ENCODE results near the gene ADGRD1.

The ADGRD1 gene

DNA sequence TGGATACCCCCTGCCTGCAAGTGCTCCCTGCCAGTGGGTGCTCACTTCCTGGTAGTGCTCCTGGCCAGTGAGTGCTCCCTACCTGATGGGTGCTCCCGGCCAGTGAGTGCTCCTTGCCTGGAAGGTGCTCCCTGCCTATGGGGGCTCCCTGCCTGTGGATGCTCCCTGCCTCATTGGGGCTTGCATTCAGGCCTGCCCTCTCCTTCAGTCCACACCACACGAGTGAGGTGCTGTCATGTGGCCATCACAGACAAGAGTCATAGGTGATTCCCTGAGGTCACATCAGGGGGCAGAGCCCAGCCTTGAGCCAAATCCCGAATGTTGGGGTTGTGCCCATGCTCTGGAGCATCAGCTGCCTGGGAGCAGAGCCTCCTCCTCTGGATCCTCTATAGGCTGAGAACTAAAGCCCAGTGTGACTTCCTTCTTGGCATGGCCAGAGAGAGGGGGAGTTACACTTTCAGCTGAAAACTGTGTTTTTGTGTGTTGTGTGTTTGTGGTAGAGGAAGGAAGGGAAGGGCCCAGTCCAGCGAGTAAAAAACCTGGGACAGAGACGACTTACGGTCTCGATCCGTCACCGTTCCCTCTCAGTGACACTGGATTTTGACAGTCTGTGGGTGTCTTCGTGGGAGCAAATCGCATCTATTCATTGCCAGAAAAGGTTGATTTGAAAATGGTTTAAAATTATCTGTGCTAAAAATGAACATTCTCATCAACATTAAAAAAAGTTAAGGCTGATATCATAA lies 136.0 kb downstream of the ADGRD1 start:
- Histone ChIP-seq H2AFZ (ENCODE audit: low read depth, low read length) (no peak overlapping the region), H3K79me1 (replicated peaks; ENCODE audit: low read length, poor library complexity, severe bottlenecking) (no peaks in the 10 kb centered on the region), H3K9ac (ENCODE audit: low read length) (no peak overlapping the region), H3K4me3 (ENCODE audit: insufficient read depth in 1 of 2, low read depth in 1 of 2, low read length in 2 of 2) (no peak overlapping the region), H3K4ac (ENCODE audit: low read depth in 1 of 2, low read length in 2 of 2) (no peak overlapping the region), H2BK12ac (ENCODE audit: low read length in 2 of 2) (no peak overlapping the region), H3K4me1 (ENCODE audit: control insufficient read depth, insufficient read depth, low read depth, low read length) (peaks cover 6% of the 10 kb centered on the region), H3K23ac (ENCODE audit: low read length in 2 of 2) (no peak overlapping the region), H3K27ac (ENCODE audit: low read length, poor library complexity, severe bottlenecking) (no peak overlapping the region), H3K36me3 (ENCODE audit: control insufficient read depth in 1 of 2, insufficient read depth in 2 of 2, low read depth in 1 of 2, low read length in 2 of 2) (no peaks in the 10 kb centered on the region), H3K14ac (ENCODE audit: low read length in 2 of 2) (no peak overlapping the region), H3K27me3 (ENCODE audit: control insufficient read depth in 1 of 2, insufficient read depth in 1 of 2, low read length in 2 of 2) (no peaks in the 10 kb centered on the region), H2BK15ac (ENCODE audit: low read depth, poor library complexity, severe bottlenecking) (no peak overlapping the region), H3K4me2 (ENCODE audit: low read length, poor library complexity, severe bottlenecking) (no peak overlapping the region), H4K91ac (ENCODE audit: low read length) (no peak overlapping the region), H4K8ac (ENCODE audit: low read length) (no peak overlapping the region), H3K9me3 (ENCODE audit: control insufficient read depth, low read length) (no peaks in the 10 kb centered on the region), H3K18ac (ENCODE audit: low read depth in 1 of 2, low read length in 2 of 2) (no peak overlapping the region), H2BK5ac (ENCODE audit: low read depth, low read length, poor library complexity, severe bottlenecking) (no peak overlapping the region), H2AK5ac (ENCODE audit: low read length, severe bottlenecking) (no peak overlapping the region), H2BK120ac (ENCODE audit: low read depth, low read length) (no peak overlapping the region)
- 90% methylated on average over 8 of the region's 11 CpGs for WGBS
- no peak for DNase-seq

DNA sequence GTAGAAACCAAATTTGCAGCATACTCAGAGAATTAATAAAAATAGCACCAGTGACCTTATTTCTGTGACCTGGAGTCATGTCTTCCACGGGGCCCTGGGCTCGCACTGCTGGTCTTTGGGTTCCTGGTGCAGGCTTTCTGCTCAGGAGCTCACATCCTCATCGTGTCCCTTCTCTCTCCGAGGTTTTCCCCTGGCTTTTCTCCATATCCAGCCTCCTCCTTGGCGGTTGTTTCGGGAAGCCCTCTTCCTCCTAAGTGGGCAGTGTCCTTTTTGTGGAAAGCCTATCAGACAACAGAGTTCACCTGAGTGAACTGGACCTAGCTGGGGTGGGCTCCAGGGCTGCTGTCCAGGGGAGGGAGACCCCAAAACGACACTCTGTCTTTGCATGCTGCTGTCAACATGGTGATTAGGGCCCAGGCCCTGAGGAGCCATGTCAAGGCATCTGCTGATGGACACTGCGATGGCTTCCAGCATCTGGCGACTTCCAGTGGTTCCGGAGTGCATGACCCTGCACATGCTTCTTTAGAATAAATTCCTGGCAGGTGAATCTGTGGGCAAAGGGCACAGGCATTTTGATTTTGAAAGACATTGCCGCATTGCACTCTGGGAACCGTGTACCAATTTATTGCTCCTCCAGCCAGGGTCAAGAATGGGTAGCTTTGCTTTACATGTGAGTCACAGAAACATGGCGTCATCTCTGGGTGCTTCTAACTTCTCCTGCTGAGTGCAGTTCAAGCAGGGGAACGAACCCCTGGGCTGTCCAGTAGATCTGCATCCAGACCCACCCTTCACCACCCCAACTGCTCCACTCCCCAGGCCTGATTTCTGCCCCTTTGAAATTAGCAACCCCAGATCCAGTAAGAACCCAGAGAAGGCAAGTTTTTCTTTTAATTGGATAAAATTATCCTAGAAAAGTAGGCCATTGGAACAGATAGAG lies 136.8 kb downstream of the ADGRD1 start:
- peaks cover 6% of the 10 kb centered on the region for H3K4me1 ChIP-seq (ENCODE audit: control insufficient read depth, insufficient read depth, low read depth, low read length)
- H2BK5ac ChIP-seq (ENCODE audit: low read depth, low read length, poor library complexity, severe bottlenecking): no peak overlapping the region
- no peak overlapping the region for H2BK12ac ChIP-seq (ENCODE audit: low read length in 2 of 2)
- no peak overlapping the region for H4K8ac ChIP-seq (ENCODE audit: low read length)
- H3K36me3 ChIP-seq (ENCODE audit: control insufficient read depth in 1 of 2, insufficient read depth in 2 of 2, low read depth in 1 of 2, low read length in 2 of 2): no peaks in the 10 kb centered on the region
- no peak overlapping the region for H3K4ac ChIP-seq (ENCODE audit: low read depth in 1 of 2, low read length in 2 of 2)
- H3K79me1 ChIP-seq (replicated peaks; ENCODE audit: low read length, poor library complexity, severe bottlenecking): no peaks in the 10 kb centered on the region
- H3K23ac ChIP-seq (ENCODE audit: low read length in 2 of 2): no peak overlapping the region
- H2AK5ac ChIP-seq (ENCODE audit: low read length, severe bottlenecking): no peak overlapping the region
- no peak overlapping the region for H3K27ac ChIP-seq (ENCODE audit: low read length, poor library complexity, severe bottlenecking)
- no peak overlapping the region for H4K91ac ChIP-seq (ENCODE audit: low read length)
- no peak overlapping the region for H3K14ac ChIP-seq (ENCODE audit: low read length in 2 of 2)
- H3K18ac ChIP-seq (ENCODE audit: low read depth in 1 of 2, low read length in 2 of 2): no peak overlapping the region
- no peak overlapping the region for H3K9ac ChIP-seq (ENCODE audit: low read length)
- H3K4me2 ChIP-seq (ENCODE audit: low read length, poor library complexity, severe bottlenecking): no peak overlapping the region
- no peak overlapping the region for H2AFZ ChIP-seq (ENCODE audit: low read depth, low read length)
- no peaks in the 10 kb centered on the region for H3K9me3 ChIP-seq (ENCODE audit: control insufficient read depth, low read length)
- no peak overlapping the region for H2BK15ac ChIP-seq (ENCODE audit: low read depth, poor library complexity, severe bottlenecking)
- no peak overlapping the region for H2BK120ac ChIP-seq (ENCODE audit: low read depth, low read length)
- H3K27me3 ChIP-seq (ENCODE audit: control insufficient read depth in 1 of 2, insufficient read depth in 1 of 2, low read length in 2 of 2): peaks cover 0 to 5% of the 10 kb centered on the region in 2 experiments
- H3K4me3 ChIP-seq (ENCODE audit: insufficient read depth in 1 of 2, low read depth in 1 of 2, low read length in 2 of 2): no peak overlapping the region
- 76% methylated on average over 14 of the region's 14 CpGs for WGBS
- DNase-seq: no peak

DNA sequence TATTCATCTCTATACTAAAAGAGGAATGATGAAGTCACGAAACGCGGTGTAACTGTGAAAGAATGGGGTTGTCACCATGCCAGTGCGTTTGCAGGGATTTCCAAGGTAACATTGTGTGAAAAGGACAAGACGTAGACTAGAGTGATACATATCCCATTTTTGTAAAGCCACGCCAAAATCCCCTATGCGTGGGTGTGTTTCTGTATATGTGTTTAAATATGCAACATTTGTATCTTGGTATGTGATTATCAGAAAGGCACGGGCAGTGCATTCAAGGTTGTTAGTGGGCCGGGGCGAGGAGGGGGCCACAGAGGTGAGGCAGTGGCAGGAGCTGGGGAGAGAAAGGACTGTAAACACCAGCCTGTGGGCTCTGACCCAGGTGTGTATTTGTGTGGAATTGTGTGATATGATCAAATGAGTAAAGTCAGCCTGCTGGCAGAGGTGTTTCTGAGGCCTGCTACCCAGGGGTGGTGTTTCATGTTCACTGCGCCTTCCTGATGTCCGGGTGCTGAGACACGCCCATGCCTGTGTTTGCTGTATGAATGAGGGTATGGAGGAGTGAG lies 137.8 kb downstream of the ADGRD1 start:
- 90% methylated on average over 12 of the region's 13 CpGs for WGBS
- Histone ChIP-seq H3K79me1 (replicated peaks; ENCODE audit: low read length, poor library complexity, severe bottlenecking) (no peaks in the 10 kb centered on the region), H2AFZ (ENCODE audit: low read depth, low read length) (no peak overlapping the region), H3K23ac (ENCODE audit: low read length in 2 of 2) (no peak overlapping the region), H2BK12ac (ENCODE audit: low read length in 2 of 2) (no peak overlapping the region), H3K4me2 (ENCODE audit: low read length, poor library complexity, severe bottlenecking) (no peak overlapping the region), H3K4me1 (ENCODE audit: control insufficient read depth, insufficient read depth, low read depth, low read length) (peaks cover 6% of the 10 kb centered on the region), H3K27ac (ENCODE audit: low read length, poor library complexity, severe bottlenecking) (no peak overlapping the region), H2BK15ac (ENCODE audit: low read depth, poor library complexity, severe bottlenecking) (no peak overlapping the region), H3K18ac (ENCODE audit: low read depth in 1 of 2, low read length in 2 of 2) (no peak overlapping the region), H4K8ac (ENCODE audit: low read length) (peak overlapping the region; percentile 51), H3K9me3 (ENCODE audit: control insufficient read depth, low read length) (no peaks in the 10 kb centered on the region), H2AK5ac (ENCODE audit: low read length, severe bottlenecking) (no peak overlapping the region), H4K91ac (ENCODE audit: low read length) (no peak overlapping the region), H2BK120ac (ENCODE audit: low read depth, low read length) (no peak overlapping the region), H3K4me3 (ENCODE audit: insufficient read depth in 1 of 2, low read depth in 1 of 2, low read length in 2 of 2) (no peak overlapping the region), H3K9ac (ENCODE audit: low read length) (no peak overlapping the region), H3K4ac (ENCODE audit: low read depth in 1 of 2, low read length in 2 of 2) (no peak overlapping the region), H3K36me3 (ENCODE audit: control insufficient read depth in 1 of 2, insufficient read depth in 2 of 2, low read depth in 1 of 2, low read length in 2 of 2) (no peaks in the 10 kb centered on the region), H2BK5ac (ENCODE audit: low read depth, low read length, poor library complexity, severe bottlenecking) (no peak overlapping the region), H3K14ac (ENCODE audit: low read length in 2 of 2) (no peak overlapping the region), H3K27me3 (ENCODE audit: control insufficient read depth in 1 of 2, insufficient read depth in 1 of 2, low read length in 2 of 2) (peaks cover 0 to 5% of the 10 kb centered on the region in 2 experiments)
- no peak for DNase-seq
